Measurements from ENCODE around the gene CRYZ. TPM values are rescaled to one million over a fixed set of nuclear protein-coding genes. Genes with fewer than 3 reads are reported as not detected.

The CRYZ gene
- total RNA-seq, 6 experiments from 2014 or later = 127 to 177 (median 150) TPM

DNA sequence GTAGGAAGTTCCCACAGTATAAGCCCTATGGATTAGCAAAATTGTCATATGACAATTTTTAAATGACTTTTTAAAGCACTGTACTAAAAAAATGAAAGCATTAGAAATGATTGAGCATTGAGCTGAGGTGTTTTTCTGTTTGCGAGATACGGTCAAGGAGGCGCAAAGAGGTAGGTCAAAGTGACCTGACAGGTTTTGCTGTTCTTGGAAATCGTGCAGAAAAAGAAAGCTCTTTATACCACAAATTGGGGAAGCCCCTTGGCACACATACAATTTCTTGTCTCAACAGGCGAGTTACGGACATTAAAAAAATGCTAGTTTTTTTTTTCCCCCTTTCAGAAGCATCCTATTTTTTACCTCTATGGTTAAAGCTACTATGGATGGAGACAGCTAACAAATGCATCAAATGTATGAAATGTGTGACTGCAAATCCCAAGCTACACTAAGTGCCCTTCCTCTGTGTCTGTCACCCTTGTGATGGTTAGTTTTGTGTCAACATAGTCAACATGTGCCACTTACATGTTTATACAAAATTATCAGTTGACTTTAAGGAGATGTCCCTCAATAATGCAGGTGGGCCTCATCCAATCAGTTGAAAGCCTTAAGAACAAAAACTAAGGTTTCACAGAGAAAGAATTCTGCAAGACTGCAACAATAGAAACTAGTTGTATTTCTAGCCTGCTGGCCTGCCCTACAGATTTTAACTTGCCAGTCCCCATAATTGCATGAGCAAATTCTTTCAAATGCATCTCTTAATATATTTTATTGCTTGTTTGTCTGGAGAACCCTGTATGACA is 29.3 kb downstream of the CRYZ start:
- DNase-seq = no peak
- H3K9me3 ChIP-seq = no peaks in the 10 kb centered on the region
- ATAC-seq = no peak
- TF ChIP-seq, protein P1, sequence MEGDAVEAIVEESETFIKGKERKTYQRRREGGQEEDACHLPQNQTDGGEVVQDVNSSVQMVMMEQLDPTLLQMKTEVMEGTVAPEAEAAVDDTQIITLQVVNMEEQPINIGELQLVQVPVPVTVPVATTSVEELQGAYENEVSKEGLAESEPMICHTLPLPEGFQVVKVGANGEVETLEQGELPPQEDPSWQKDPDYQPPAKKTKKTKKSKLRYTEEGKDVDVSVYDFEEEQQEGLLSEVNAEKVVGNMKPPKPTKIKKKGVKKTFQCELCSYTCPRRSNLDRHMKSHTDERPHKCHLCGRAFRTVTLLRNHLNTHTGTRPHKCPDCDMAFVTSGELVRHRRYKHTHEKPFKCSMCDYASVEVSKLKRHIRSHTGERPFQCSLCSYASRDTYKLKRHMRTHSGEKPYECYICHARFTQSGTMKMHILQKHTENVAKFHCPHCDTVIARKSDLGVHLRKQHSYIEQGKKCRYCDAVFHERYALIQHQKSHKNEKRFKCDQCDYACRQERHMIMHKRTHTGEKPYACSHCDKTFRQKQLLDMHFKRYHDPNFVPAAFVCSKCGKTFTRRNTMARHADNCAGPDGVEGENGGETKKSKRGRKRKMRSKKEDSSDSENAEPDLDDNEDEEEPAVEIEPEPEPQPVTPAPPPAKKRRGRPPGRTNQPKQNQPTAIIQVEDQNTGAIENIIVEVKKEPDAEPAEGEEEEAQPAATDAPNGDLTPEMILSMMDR (IDR thresholded peaks at IDR 0.05) = no peak
- TF ChIP-seq POLR2A (IDR thresholded peaks at IDR 0.05) = no peak
- 74% methylated on average over 5 of the region's 6 CpGs for WGBS (ENCODE audit: insufficient coverage, low coverage, low lambda C conversion rate, missing lambda C conversion rate)
- H3K27ac ChIP-seq = no peak overlapping the region
- no peak overlapping the region for H3K4me3 ChIP-seq
- peaks cover 0 to 4% (median 0%) of the 10 kb centered on the region in 4 donors for H3K4me1 ChIP-seq
- peaks cover 0 to 59% (median 4%) of the 10 kb centered on the region in 4 donors for H3K36me3 ChIP-seq
- intact Hi-C loops (cut with DNase I) = no loop called here
- H3K27me3 ChIP-seq = no peaks in the 10 kb centered on the region

DNA sequence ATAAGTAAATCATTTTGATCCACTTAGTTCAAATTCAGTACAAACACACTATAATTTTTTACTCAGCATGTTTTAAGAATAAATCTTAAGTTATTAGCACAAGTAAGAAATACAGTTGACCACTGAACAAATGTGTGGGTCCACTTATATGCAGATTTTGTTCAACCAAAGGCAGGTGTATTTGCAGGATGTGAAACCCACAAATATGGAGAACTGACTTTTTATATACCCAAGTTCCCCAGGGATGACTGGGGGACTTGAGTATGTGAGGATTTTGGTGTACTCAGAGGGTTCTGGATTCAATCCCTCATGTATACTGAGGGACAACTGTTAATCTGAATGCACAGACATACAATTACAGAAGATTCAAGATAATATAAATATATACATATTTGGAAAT is 33.5 kb downstream of the CRYZ start:
- no peak overlapping the region for H3K4me3 ChIP-seq
- peaks cover 0 to 7% (median 0%) of the 10 kb centered on the region in 4 donors for H3K4me1 ChIP-seq
- intact Hi-C loops (cut with DNase I) = no loop called here
- peaks cover 0 to 24% (median 0%) of the 10 kb centered on the region in 4 donors for H3K36me3 ChIP-seq
- ATAC-seq (no peak), DNase-seq (no peak)
- no peaks in the 10 kb centered on the region for H3K27me3 ChIP-seq
- H3K9me3 ChIP-seq = no peaks in the 10 kb centered on the region
- H3K27ac ChIP-seq = no peak overlapping the region
- TF ChIP-seq, protein P1 (IDR thresholded peaks at IDR 0.05) = no peak
- TF ChIP-seq POLR2A (IDR thresholded peaks at IDR 0.05) = no peak

DNA sequence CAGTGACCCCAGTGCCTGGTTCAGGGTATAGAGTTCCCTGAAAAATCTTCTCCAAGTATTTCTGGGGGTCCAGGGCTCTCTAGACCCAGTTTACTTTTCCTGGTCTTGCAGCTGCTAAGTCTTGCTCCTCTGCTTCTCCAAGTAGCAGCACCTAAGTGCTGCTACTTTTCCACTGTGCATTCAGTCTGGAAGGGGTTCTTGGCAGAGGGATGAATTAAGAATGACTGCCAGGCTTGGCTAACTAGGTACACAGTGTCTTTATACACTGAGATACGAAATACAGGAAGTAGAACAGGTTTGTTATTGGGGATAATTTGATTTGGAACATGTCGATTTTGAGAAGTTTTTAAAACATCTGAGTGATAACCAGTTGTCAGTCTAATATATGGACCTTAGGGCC is 35.0 kb downstream of the CRYZ start:
- intact Hi-C loops (cut with DNase I) = no loop called here
- WGBS (ENCODE audit: insufficient coverage, low coverage, low lambda C conversion rate, missing lambda C conversion rate) = 34% methylated on average over 2 of the region's 2 CpGs
- H3K9me3 ChIP-seq = no peaks in the 10 kb centered on the region
- H3K4me3 ChIP-seq = no peak overlapping the region
- DNase-seq = no peak
- no peak overlapping the region for H3K27ac ChIP-seq
- no peak for TF ChIP-seq POLR2A (IDR thresholded peaks at IDR 0.05)
- TF ChIP-seq, protein P1 (IDR thresholded peaks at IDR 0.05) = no peak
- peaks cover 0 to 13% (median 0%) of the 10 kb centered on the region in 4 donors for H3K36me3 ChIP-seq
- H3K27me3 ChIP-seq = no peaks in the 10 kb centered on the region
- ATAC-seq = no peak
- peaks cover 0 to 7% (median 0%) of the 10 kb centered on the region in 4 donors for H3K4me1 ChIP-seq

DNA sequence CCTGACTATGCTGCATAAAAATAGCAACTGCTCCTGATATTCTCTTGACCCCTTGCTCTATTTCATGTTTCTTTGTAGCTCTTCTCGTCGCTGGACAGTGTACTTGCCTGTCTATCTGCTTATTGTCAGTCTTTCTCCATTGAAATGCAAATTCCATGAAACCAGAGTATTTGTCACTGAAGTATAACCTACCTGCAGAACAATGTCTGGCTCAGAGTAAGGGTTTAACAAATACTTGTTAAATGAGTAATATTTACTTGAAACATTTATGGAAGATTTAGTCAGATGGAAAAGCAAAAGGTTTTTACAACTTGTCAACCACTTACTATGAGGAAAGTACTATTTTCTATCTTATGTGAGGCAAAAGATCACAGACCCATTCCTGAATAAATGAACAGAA is 39.4 kb downstream of the CRYZ start:
- WGBS (ENCODE audit: insufficient coverage, low coverage, low lambda C conversion rate, missing lambda C conversion rate) = 65% methylated on average over 2 of the region's 2 CpGs
- Histone ChIP-seq H3K27me3 (no peaks in the 10 kb centered on the region), H3K27ac (no peak overlapping the region), H3K4me1 (peaks cover 0 to 3% (median 0%) of the 10 kb centered on the region in 4 donors), H3K36me3 (no peaks in the 10 kb centered on the region), H3K4me3 (no peak overlapping the region), H3K9me3 (no peaks in the 10 kb centered on the region)
- intact Hi-C loops (cut with DNase I) = no loop called here
- TF ChIP-seq, protein P1 (IDR thresholded peaks at IDR 0.05) = no peak
- TF ChIP-seq POLR2A (IDR thresholded peaks at IDR 0.05) = no peak
- DNase-seq (no peak), ATAC-seq (no peak)
